H1 (cell line): ENCODE results near the gene VAMP4. TPM values are rescaled to one million over a fixed set of nuclear protein-coding genes. Genes with fewer than 3 reads are reported as not detected.

Experiments
- CTCF ChIA-PET: fragments of 300-600 bp; sonication (Branson Sonifier 250); formaldehyde crosslinking; loops from one replicate; lab custom pipeline; 2021; ENCODE audit not compliant: partially characterized antibody; lab: Charles Lee
- POLR2A ChIA-PET: fragments of 300-600 bp; sonication (Branson Sonifier 250); formaldehyde crosslinking; loops from one replicate; lab custom pipeline; 2021; ENCODE audit warnings: inconsistent platforms; ENCODE audit not compliant: partially characterized antibody; lab: Charles Lee
- DNase-seq, 2 experiments: peaks; one replicate each; pipeline versions ENCODE4 v3.0.0 to v3.0.0-alpha.2; 2010 to 2022; ENCODE audit warnings: low spot score in 2 of 2, low read depth in 1 of 2, mixed read lengths in 1 of 2
- FAIRE-seq: peaks from 2 replicates; lab custom pipeline; 2011; peaks lifted over from hg19 to GRCh38; lab: Jason Lieb, UNC
- H2AFZ ChIP-seq: 2 replicates; pipeline ENCODE4 v1.8.1; 2012; ENCODE audit warnings: low read length, inconsistent platforms
- H2AK5ac ChIP-seq: 2 replicates; pipeline ENCODE4 v1.6.1; 2013; ENCODE audit warnings: low read depth, low read length
- H2BK120ac ChIP-seq: replicated peaks from 2 replicates; pipeline ENCODE3; 2013; ENCODE audit warnings: low read depth, low read length, inconsistent platforms
- H2BK12ac ChIP-seq: 2 replicates; pipeline ENCODE4 v1.6.1; 2013; ENCODE audit warnings: low read depth, low read length
- H2BK15ac ChIP-seq: 2 replicates; pipeline ENCODE4 v1.6.1; 2013; ENCODE audit warnings: low read length
- H2BK20ac ChIP-seq: 2 replicates; pipeline ENCODE4 v1.6.1; 2013; ENCODE audit warnings: low read length
- H2BK5ac ChIP-seq: 2 replicates; pipeline ENCODE4 v1.6.1; 2013; ENCODE audit warnings: low read depth, low read length
- H3K14ac ChIP-seq: 2 replicates; pipeline ENCODE4 v1.6.1; 2013; ENCODE audit warnings: inconsistent platforms; ENCODE audit not compliant: insufficient read length
- H3K18ac ChIP-seq: 2 replicates; pipeline ENCODE4 v1.6.1; 2013; ENCODE audit warnings: low read length; ENCODE audit errors: extremely low read depth
- H3K23ac ChIP-seq: 2 replicates; pipeline ENCODE4 v1.6.1; 2013; ENCODE audit warnings: inconsistent platforms; ENCODE audit not compliant: insufficient read length
- H3K23me2 ChIP-seq: 2 replicates; pipeline ENCODE4 v1.6.1; 2013; ENCODE audit warnings: low read depth, low read length
- H3K27ac ChIP-seq: 2 replicates; pipeline ENCODE4 v1.6.1; 2011; ENCODE audit warnings: low read depth, low read length, inconsistent platforms
- H3K27me3 ChIP-seq, 4 experiments: replicated peaks in 1 of 4; 1 replicate in 1 of 4; 2 replicates in 3 of 4; pipeline versions ENCODE4 v1.6.1 to v1.8.1; 2011 to 2013; ENCODE audit warnings: low read length in 3 of 4, mild to moderate bottlenecking in 3 of 4, inconsistent platforms in 2 of 4, mixed read lengths in 2 of 4, moderate library complexity in 1 of 4; ENCODE audit not compliant: control insufficient read depth in 3 of 4, insufficient read depth in 3 of 4; ENCODE audit errors: extremely low read depth in 1 of 4
- H3K36me3 ChIP-seq, 4 experiments: 2 replicates each; pipeline versions ENCODE4 v1.6.1 to v1.8.1; 2011 to 2013; ENCODE audit warnings: mild to moderate bottlenecking in 4 of 4, low read length in 3 of 4, moderate library complexity in 2 of 4, control low read depth in 1 of 4, inconsistent platforms in 1 of 4; ENCODE audit not compliant: insufficient read depth in 4 of 4, control insufficient read depth in 2 of 4
- H3K4ac ChIP-seq: replicated peaks from 2 replicates; pipeline ENCODE3; 2013; ENCODE audit warnings: low read length, low read depth, mixed read lengths, inconsistent platforms; ENCODE audit not compliant: insufficient read length
- H3K4me1 ChIP-seq, 4 experiments: replicated peaks in 1 of 4; 1 replicate in 1 of 4; 2 replicates in 3 of 4; pipeline versions ENCODE4 v1.6.1 to v1.8.1; 2011 to 2013; ENCODE audit warnings: low read length in 3 of 4, inconsistent platforms in 2 of 4, mixed read lengths in 1 of 4; ENCODE audit not compliant: insufficient read depth in 4 of 4, control insufficient read depth in 3 of 4
- H3K4me2 ChIP-seq, 2 experiments: 2 replicates each; pipeline versions ENCODE4 v1.6.1 to v1.8.1; 2011 to 2013; ENCODE audit warnings: low read depth in 2 of 2, low read length in 2 of 2, control low read depth in 1 of 2, inconsistent platforms in 1 of 2, mild to moderate bottlenecking in 1 of 2; ENCODE audit not compliant: insufficient read depth in 1 of 2
- H3K4me3 ChIP-seq, 4 experiments: fragments of 200-600, 300-600 bp in 1 of 4; sonication (generic), shearing (Covaris generic), sonication (Bioruptor Twin) in 1 of 4; 2 replicates each; pipeline versions ENCODE4 v1.5.1 to v1.8.1; 2011 to 2016; ENCODE audit warnings: low read length in 4 of 4, low read depth in 3 of 4, control low read depth in 2 of 4, inconsistent platforms in 2 of 4, mild to moderate bottlenecking in 2 of 4, mixed read lengths in 1 of 4, moderate library complexity in 1 of 4; ENCODE audit not compliant: insufficient read depth in 2 of 4; ENCODE audit errors: extremely low read depth in 1 of 4
- H3K56ac ChIP-seq: replicated peaks from 2 replicates; pipeline ENCODE3; 2013; ENCODE audit warnings: low read depth, mild to moderate bottlenecking, mixed read lengths, low read length, inconsistent platforms; ENCODE audit not compliant: insufficient read length
- H3K79me1 ChIP-seq: 2 replicates; pipeline ENCODE4 v1.6.1; 2013; ENCODE audit warnings: low read depth, low read length, control low read depth
- H3K79me2 ChIP-seq, 2 experiments: 2 replicates each; pipeline versions ENCODE4 v1.6.1 to v1.8.1; 2012 to 2013; ENCODE audit warnings: low read length in 2 of 2, mild to moderate bottlenecking in 2 of 2, inconsistent platforms in 1 of 2; ENCODE audit not compliant: insufficient read depth in 2 of 2, control insufficient read depth in 1 of 2
- H3K9ac ChIP-seq, 4 experiments: replicated peaks in 1 of 4; 1 replicate in 1 of 4; 2 replicates in 3 of 4; pipeline versions ENCODE4 v1.6.1 to v1.8.1; 2011 to 2013; ENCODE audit warnings: low read depth in 3 of 4, low read length in 3 of 4, control low read depth in 2 of 4, mild to moderate bottlenecking in 2 of 4, moderate library complexity in 2 of 4, inconsistent platforms in 1 of 4; ENCODE audit errors: extremely low read depth in 1 of 4
- H3K9me3 ChIP-seq, 2 experiments: 2 replicates each; pipeline versions ENCODE4 v1.6.1 to v1.8.1; 2012 to 2013; ENCODE audit warnings: mild to moderate bottlenecking in 2 of 2, moderate library complexity in 2 of 2, control low read depth in 1 of 2, inconsistent platforms in 1 of 2, low read depth in 1 of 2, low read length in 1 of 2, mixed read lengths in 1 of 2; ENCODE audit not compliant: insufficient read depth in 2 of 2
- H4K20me1 ChIP-seq, 2 experiments: replicated peaks in 1 of 2; 2 replicates each; pipeline versions ENCODE3 to v1.8.1; 2011 to 2013; ENCODE audit warnings: inconsistent platforms in 2 of 2, low read length in 2 of 2, mild to moderate bottlenecking in 1 of 2; ENCODE audit not compliant: insufficient read depth in 2 of 2, control insufficient read depth in 1 of 2
- H4K5ac ChIP-seq: 2 replicates; pipeline ENCODE4 v1.6.1; 2013; ENCODE audit warnings: low read length, low read depth, mixed read lengths, inconsistent platforms; ENCODE audit not compliant: insufficient read length
- H4K8ac ChIP-seq: 2 replicates; pipeline ENCODE4 v1.8.0; 2013; ENCODE audit warnings: mild to moderate bottlenecking, moderate library complexity, low read length, inconsistent platforms; ENCODE audit not compliant: insufficient read depth; ENCODE audit errors: extremely low read depth
- H4K91ac ChIP-seq: replicated peaks from 2 replicates; pipeline ENCODE3; 2013; ENCODE audit warnings: low read length, mixed read lengths, inconsistent platforms; ENCODE audit not compliant: insufficient read length
- ATF3 ChIP-seq: IDR thresholded peaks from 2 replicates; pipeline ENCODE4 v1.6.1; 2011; ENCODE audit warnings: low read depth, mild to moderate bottlenecking, low read length; ENCODE audit not compliant: insufficient read depth
- CBX5 ChIP-seq: fragments of 300-800, 300-1000 bp; sonication (generic); IDR thresholded peaks from 2 replicates; pipeline ENCODE4 v1.7.1; 2016; ENCODE audit warnings: antibody characterized with exemption, low read length, low read depth
- CHD1 ChIP-seq: IDR thresholded peaks from 2 replicates; pipeline ENCODE4 v1.6.1; 2012; ENCODE audit warnings: low read depth, low read length, improper control_type of control experiment
- GABPA ChIP-seq: IDR thresholded peaks from 2 replicates; pipeline ENCODE4 v1.6.1; 2011; ENCODE audit warnings: mild to moderate bottlenecking, low read length, moderate library complexity, borderline replicate concordance; ENCODE audit not compliant: insufficient read depth
- JUND ChIP-seq: IDR thresholded peaks from 2 replicates; pipeline ENCODE4 v1.6.1; 2011; ENCODE audit warnings: mild to moderate bottlenecking, improper control_type of control experiment, low read length
- POU5F1 ChIP-seq: IDR thresholded peaks from 2 replicates; pipeline ENCODE4 v1.6.1; 2011; ENCODE audit warnings: low read depth, mild to moderate bottlenecking, low read length, moderate library complexity
- SP2 ChIP-seq: IDR thresholded peaks from 2 replicates; pipeline ENCODE4 v1.6.1; 2012; ENCODE audit warnings: mild to moderate bottlenecking, low read length, inconsistent platforms
- SRF ChIP-seq: IDR thresholded peaks from 2 replicates; pipeline ENCODE4 v1.6.1; 2011; ENCODE audit warnings: mild to moderate bottlenecking, low read depth, low read length, moderate library complexity
- TAF7 ChIP-seq: optimal IDR thresholded peaks from 2 replicates; pipeline ENCODE3; 2011; ENCODE audit warnings: low read depth, mild to moderate bottlenecking, inconsistent platforms, low read length, moderate library complexity, borderline replicate concordance
- TBP ChIP-seq: IDR thresholded peaks from 2 replicates; pipeline ENCODE4 v1.6.1; 2011; ENCODE audit warnings: low read depth, low read length, improper control_type of control experiment
- TCF12 ChIP-seq: IDR thresholded peaks from 2 replicates; pipeline ENCODE4 v1.6.1; 2011; ENCODE audit warnings: low read depth, mild to moderate bottlenecking, low read length
- WGBS, 2 experiments: shearing (Covaris generic) in 1 of 2; methylation state at CpG; one replicate each; pipeline versions ENCODE4 v1.1.6 to v1.1.7; 2013 to 2015; ENCODE audit warnings: low lambda C conversion rate in 2 of 2, mixed read lengths in 2 of 2, inconsistent platforms in 1 of 2, low coverage in 1 of 2, missing lambda C conversion rate in 1 of 2; ENCODE audit not compliant: insufficient replicate concordance in 2 of 2, insufficient coverage in 1 of 2, insufficient read length in 1 of 2; ENCODE audit errors: extremely low coverage in 1 of 2, missing lambda C conversion rate in 1 of 2; 5-methylcytosine and 5-hydroxymethylcytosine counted together
- polyA plus RNA-seq, 7 experiments: library from polyadenylated mRNA; depleted of rRNA in 3 of 7; stranded (reverse) in 5 of 7; unstranded in 2 of 7; fragments of >200 nt in 5 of 7; fragments of 200-250 nt in 2 of 7; gene quantifications; 1 replicate in 5 of 7; 2 replicates in 1 of 7; 4 replicates in 1 of 7; pipeline versions ENCODE4 v1.2.1 to v1.2.3, GENCODE V29; 2011 to 2013; ENCODE audit warnings: missing spikeins in 2 of 7, mixed read lengths in 2 of 7
- total RNA-seq: library from RNA; stranded (reverse); fragmentation: NEBNext Ultra II Directional; extraction: Animal tissue kit (Norgen Biotek cat#: 25700); gene quantifications from 2 replicates; pipeline ENCODE4 v1.2.1, GENCODE V29; 2021

Gene VAMP4
- total and polyA plus RNA-seq, 2 of the 8 experiments (the other 6 are each of a cell fraction or from before 2014, with no cell fraction given) = 1.6 to 13.9 TPM

- Histone ChIP-seq H2BK20ac (no peak overlapping the region), H2BK120ac (no peak overlapping the region), H3K23me2 (no peaks in the 10 kb centered on the region), H3K9me3 (no peaks in the 10 kb centered on the region), H4K20me1 (no peaks in the 10 kb centered on the region), H3K4me2 (no peak overlapping the region), H3K79me1 (no peaks in the 10 kb centered on the region), H2BK5ac (no peak overlapping the region), H4K5ac (no peak overlapping the region), H2AK5ac (no peak overlapping the region), H3K27ac (no peak overlapping the region), H3K79me2 (no peaks in the 10 kb centered on the region), H2BK15ac (no peak overlapping the region), H4K8ac (no peak overlapping the region), H3K9ac (no peak overlapping the region), H3K4me3 (no peak overlapping the region), H3K14ac (no peak overlapping the region), H3K36me3 (no peaks in the 10 kb centered on the region), H2AFZ (no peak overlapping the region), H3K27me3 (no peaks in the 10 kb centered on the region), H4K91ac (no peak overlapping the region), H3K56ac (no peak overlapping the region), H3K4me1 (no peaks in the 10 kb centered on the region), H2BK12ac (no peak overlapping the region), H3K18ac (no peak overlapping the region), H3K23ac (no peak overlapping the region), H3K4ac (no peak overlapping the region)
- WGBS, 2 experiments = 83% methylated on average over 8 of the region's 8 CpGs; no CpG with 5 or more reads in 1 of the 2 experiments
- TF ChIP-seq POU5F1 (no peak), JUND (no peak), SRF (no peak), ATF3 (no peak), SP2 (no peak), TCF12 (no peak), TBP (no peak), CHD1 (no peak), TAF7 (no peak), CBX5 (no peak), GABPA (no peak)
- no peak for FAIRE-seq
- no peak for DNase-seq
- CTCF ChIA-PET = interaction anchor here (0.6 to 1.1 kb wide), 3 partner anchors 11 to 60 kb away, joined by 3 read pairs; no protein-coding TSS in a partner anchor
- POLR2A ChIA-PET = interaction anchor here (1.3 kb wide), 1 partner anchor 23 kb away, joined by 3 read pairs; no protein-coding TSS in a partner anchor
These were observed 58.0 kb downstream of the VAMP4 start for GRCh38 chr1:171683870-171684269.
